Activated CD4-positive, CD25-positive, alpha-beta regulatory T cell treated with anti-CD3 and anti-CD28 coated beads, Interleukin-2, amount 50 U/mL, for 16 hours (primary cell): ENCODE data around the gene CYLD.

ENCODE experiments used
- DNase-seq: peaks from one replicate; pipeline ENCODE4 v3.0.0-alpha.2; 2020; ENCODE audit warnings: low read depth, low spot score

The CYLD gene

GRCh38 chr16:50741781-50742575 is at the start of gene CYLD:
TSS of gene CYLD (plus strand) at chr16:50742086. CDS start at chr16:50749699, 7,613 bp downstream.
- DNase-seq: peak; percentile 99

- no peak for DNase-seq
Observed at GRCh38 chr16:50692644-50692998, 49.3 kb upstream of the CYLD start.

GRCh38 chr16:50692999-50693781 is 48.7 kb upstream of the CYLD start, which contains the start of gene NOD2:
TSS of gene NOD2 (plus strand) at chr16:50693606. CDS start at chr16:50699496, 5,890 bp downstream.
- DNase-seq: no peak

GRCh38 chr16:50694206-50694605 is 47.7 kb upstream of the CYLD start:
- no peak for DNase-seq

- no peak for DNase-seq
Observed at GRCh38 chr16:50695017-50696000, 46.6 kb upstream of the CYLD start.

GRCh38 chr16:50696126-50696525 is 45.8 kb upstream of the CYLD start:
- no peak for DNase-seq

GRCh38 chr16:50696575-50697420 is 45.1 kb upstream of the CYLD start:
- no peak for DNase-seq

GRCh38 chr16:50697421-50697715 is 44.5 kb upstream of the CYLD start:
- DNase-seq: no peak

- no peak for DNase-seq
Observed at GRCh38 chr16:50697881-50698767, 43.8 kb upstream of the CYLD start.

GRCh38 chr16:50699326-50700159 is 42.3 kb upstream of the CYLD start:
- no peak for DNase-seq

GRCh38 chr16:50702725-50703124 is 39.2 kb upstream of the CYLD start:
- DNase-seq: no peak

GRCh38 chr16:50704245-50704644 is 37.6 kb upstream of the CYLD start:
- DNase-seq: no peak

- no peak for DNase-seq
Observed at GRCh38 chr16:50705436-50706110, 36.3 kb upstream of the CYLD start.

- DNase-seq: no peak
Observed at GRCh38 chr16:50706250-50706649, 35.6 kb upstream of the CYLD start.

- no peak for DNase-seq
Observed at GRCh38 chr16:50708373-50709060, 33.4 kb upstream of the CYLD start.

GRCh38 chr16:50709061-50709684 is 32.7 kb upstream of the CYLD start:
- DNase-seq: no peak

GRCh38 chr16:50709980-50710379 is 31.9 kb upstream of the CYLD start:
- no peak for DNase-seq
